Spleen (tissue), 7 donors: ENCODE results near the gene OGFOD3.

ENCODE experiments used
- POLR2A ChIP-seq, 3 donors: fragments of 450-650 bp; IDR thresholded peaks; one replicate each; pipeline ENCODE4 v1.5.1; 2017; ENCODE audit warnings: antibody characterized with exemption in 3 of 3, mild to moderate bottlenecking in 1 of 3
- TF ChIP-seq, protein P1 (sequence below), 11 experiments: fragments of 200-600 bp in 7 of 11; fragments of 450-650 bp in 4 of 11; sonication (generic) in 4 of 11; IDR thresholded peaks in 8 of 11; conservative IDR thresholded peaks in 3 of 11; 1 replicate in 7 of 11; 2 replicates in 4 of 11; pipeline versions ENCODE4 v1.4.0 to v1.8.0; 2016 to 2021; ENCODE audit warnings: antibody characterized with exemption in 11 of 11, inconsistent platforms in 4 of 11, mild to moderate bottlenecking in 1 of 11
- donor health status: DM: no; HTN: no; CAD: no; lungs with moderate emphysema.
- donor health status: DM: no; HTN: no; CAD: no.
- donor health status: DM: no; HTN: no; CAD: no.

DNA sequence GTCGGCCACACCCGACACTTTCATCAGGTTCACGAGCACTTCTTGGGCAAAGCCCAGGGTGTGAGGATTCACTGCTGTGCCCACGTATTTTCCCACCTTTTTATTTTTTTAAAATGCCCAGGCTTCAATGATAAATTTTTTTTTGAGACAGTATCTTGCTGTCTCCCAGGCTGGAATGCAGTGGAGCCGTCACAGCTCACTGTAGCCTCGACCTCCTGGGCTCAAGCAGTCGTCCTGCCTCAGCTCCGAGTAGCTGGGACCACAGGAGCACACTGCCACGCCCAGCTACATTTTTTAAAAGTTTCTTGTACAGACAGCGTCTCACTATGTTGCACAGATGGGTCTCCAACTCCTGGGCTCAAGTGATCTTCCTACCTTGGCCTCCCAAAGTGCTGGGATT is 29.0 kb downstream of the OGFOD3 start:
- TF ChIP-seq POLR2A (IDR thresholded peaks at IDR 0.05) = no peak
- TF ChIP-seq, protein P1, sequence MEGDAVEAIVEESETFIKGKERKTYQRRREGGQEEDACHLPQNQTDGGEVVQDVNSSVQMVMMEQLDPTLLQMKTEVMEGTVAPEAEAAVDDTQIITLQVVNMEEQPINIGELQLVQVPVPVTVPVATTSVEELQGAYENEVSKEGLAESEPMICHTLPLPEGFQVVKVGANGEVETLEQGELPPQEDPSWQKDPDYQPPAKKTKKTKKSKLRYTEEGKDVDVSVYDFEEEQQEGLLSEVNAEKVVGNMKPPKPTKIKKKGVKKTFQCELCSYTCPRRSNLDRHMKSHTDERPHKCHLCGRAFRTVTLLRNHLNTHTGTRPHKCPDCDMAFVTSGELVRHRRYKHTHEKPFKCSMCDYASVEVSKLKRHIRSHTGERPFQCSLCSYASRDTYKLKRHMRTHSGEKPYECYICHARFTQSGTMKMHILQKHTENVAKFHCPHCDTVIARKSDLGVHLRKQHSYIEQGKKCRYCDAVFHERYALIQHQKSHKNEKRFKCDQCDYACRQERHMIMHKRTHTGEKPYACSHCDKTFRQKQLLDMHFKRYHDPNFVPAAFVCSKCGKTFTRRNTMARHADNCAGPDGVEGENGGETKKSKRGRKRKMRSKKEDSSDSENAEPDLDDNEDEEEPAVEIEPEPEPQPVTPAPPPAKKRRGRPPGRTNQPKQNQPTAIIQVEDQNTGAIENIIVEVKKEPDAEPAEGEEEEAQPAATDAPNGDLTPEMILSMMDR (IDR thresholded peaks at IDR 0.05 in 8 of 11, conservative IDR thresholded peaks at IDR 0.05 in 3 of 11) = no peak
